HL-60 (cell line): ENCODE data around the gene CST4.

Source experiments
- GABPA ChIP-seq: IDR thresholded peaks from 2 replicates; pipeline ENCODE4 v1.6.1; 2012; ENCODE audit warnings: low read depth
- POLR2AphosphoS5 ChIP-seq: IDR thresholded peaks from 2 replicates; pipeline ENCODE4 v1.6.1; 2012; ENCODE audit warnings: low read depth
- TF ChIP-seq, protein P1 (sequence below): IDR thresholded peaks from one replicate; pipeline ENCODE4 v1.5.1; 2011; ENCODE audit warnings: low read length, control low read depth, inconsistent platforms; ENCODE audit not compliant: insufficient read depth

DNA sequence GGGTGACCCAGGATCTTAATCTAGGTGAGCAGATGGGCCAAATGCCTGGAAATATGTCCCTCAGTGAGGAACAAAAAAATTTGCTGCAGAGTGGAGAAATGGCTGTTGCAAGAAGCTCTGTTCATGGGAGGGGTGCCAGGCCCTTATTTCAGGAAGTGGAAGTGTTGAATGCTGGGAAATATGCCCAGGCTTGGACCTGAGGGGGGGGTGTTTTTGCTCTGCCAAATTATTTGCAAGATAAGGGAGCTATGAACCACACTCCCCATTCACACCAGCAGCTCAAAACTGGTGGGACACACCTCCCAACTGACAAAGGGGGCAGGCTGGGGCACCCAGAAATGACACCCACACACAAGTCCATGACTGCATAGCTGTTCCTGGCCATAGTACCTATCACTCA lies 8.7 kb downstream of the CST4 start:
- TF ChIP-seq POLR2AphosphoS5: no peak
- TF ChIP-seq, protein P1, sequence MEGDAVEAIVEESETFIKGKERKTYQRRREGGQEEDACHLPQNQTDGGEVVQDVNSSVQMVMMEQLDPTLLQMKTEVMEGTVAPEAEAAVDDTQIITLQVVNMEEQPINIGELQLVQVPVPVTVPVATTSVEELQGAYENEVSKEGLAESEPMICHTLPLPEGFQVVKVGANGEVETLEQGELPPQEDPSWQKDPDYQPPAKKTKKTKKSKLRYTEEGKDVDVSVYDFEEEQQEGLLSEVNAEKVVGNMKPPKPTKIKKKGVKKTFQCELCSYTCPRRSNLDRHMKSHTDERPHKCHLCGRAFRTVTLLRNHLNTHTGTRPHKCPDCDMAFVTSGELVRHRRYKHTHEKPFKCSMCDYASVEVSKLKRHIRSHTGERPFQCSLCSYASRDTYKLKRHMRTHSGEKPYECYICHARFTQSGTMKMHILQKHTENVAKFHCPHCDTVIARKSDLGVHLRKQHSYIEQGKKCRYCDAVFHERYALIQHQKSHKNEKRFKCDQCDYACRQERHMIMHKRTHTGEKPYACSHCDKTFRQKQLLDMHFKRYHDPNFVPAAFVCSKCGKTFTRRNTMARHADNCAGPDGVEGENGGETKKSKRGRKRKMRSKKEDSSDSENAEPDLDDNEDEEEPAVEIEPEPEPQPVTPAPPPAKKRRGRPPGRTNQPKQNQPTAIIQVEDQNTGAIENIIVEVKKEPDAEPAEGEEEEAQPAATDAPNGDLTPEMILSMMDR: no peak
- TF ChIP-seq GABPA: no peak
